PFSK-1 (cell line): ENCODE data around the gene LDAH.

Experiments used
- FOXP2 ChIP-seq: optimal IDR thresholded peaks from 2 replicates; pipeline ENCODE3; 2011; ENCODE audit warnings: borderline replicate concordance, control low read depth, inconsistent platforms; ENCODE audit not compliant: insufficient read depth; ENCODE audit errors: extremely low read length, extremely low read depth
- POLR2AphosphoS5 ChIP-seq: IDR thresholded peaks from 2 replicates; pipeline ENCODE4 v1.6.1; 2012; ENCODE audit warnings: low read depth, mild to moderate bottlenecking, control low read depth, low read length, moderate library complexity
- SIN3A ChIP-seq: IDR thresholded peaks from 2 replicates; pipeline ENCODE4 v1.6.1; 2012; ENCODE audit warnings: mild to moderate bottlenecking, low read length, moderate library complexity, borderline replicate concordance; ENCODE audit not compliant: insufficient read depth
- TAF1 ChIP-seq: IDR thresholded peaks from 2 replicates; pipeline ENCODE4 v1.6.1; 2012; ENCODE audit warnings: low read length, control low read depth, borderline replicate concordance; ENCODE audit not compliant: insufficient read depth
- TF ChIP-seq, protein P1 (sequence below), 2 experiments: IDR thresholded peaks; 2 replicates each; pipeline versions ENCODE4 v1.6.1 to v1.8.0; 2011 to 2012; ENCODE audit warnings: low read depth in 2 of 2, low read length in 2 of 2, control low read depth in 1 of 2, inconsistent platforms in 1 of 2, mild to moderate bottlenecking in 1 of 2, moderate library complexity in 1 of 2; ENCODE audit not compliant: insufficient read depth in 1 of 2

DNA sequence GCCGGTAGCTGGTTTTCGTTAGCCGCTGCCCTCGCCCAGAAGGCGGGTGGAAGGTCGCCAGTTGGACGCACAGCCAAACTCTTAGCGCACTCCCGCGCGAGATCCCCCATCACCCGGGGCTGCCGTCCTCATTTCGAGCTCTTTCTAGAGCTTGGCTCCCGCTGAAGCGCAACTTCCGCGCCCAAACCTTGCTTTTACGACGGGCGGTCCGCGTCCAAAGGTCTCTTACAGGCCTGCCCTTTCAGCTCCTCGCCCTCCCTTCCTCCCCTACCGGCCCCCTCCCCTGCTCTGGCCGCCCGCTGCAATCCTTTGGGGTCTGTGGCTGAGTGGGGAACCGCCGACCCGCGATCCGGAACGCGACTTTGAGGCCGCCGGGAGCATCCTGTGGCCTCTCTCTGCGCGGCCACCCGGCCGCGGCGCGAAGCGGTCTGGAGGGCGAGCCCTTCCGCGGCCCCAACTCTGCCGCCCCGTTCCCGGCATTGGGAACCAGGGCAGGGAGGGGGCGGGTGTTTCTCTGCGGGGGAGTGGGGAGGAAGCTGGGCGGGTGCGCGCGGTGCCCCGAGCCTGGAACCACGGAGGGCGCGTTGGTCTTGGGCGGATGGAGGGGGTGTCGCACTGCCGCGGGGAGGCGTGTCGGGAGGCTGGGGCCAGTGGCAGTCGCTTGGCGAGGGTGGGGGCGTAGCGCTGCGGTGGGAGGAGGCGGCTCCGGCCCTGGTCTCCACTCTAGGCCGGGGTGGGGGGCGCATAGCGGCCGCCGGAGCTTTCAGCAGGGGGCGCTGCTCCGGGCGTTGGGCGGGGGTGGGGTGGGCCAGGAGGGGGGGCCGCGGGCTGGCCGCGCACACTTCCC, 156.4 kb downstream of the LDAH start, which contains the start of gene GDF7:
- TF ChIP-seq FOXP2, result no peak
- TF ChIP-seq POLR2AphosphoS5, result no peak
- no peak for TF ChIP-seq TAF1
- TF ChIP-seq, protein P1, sequence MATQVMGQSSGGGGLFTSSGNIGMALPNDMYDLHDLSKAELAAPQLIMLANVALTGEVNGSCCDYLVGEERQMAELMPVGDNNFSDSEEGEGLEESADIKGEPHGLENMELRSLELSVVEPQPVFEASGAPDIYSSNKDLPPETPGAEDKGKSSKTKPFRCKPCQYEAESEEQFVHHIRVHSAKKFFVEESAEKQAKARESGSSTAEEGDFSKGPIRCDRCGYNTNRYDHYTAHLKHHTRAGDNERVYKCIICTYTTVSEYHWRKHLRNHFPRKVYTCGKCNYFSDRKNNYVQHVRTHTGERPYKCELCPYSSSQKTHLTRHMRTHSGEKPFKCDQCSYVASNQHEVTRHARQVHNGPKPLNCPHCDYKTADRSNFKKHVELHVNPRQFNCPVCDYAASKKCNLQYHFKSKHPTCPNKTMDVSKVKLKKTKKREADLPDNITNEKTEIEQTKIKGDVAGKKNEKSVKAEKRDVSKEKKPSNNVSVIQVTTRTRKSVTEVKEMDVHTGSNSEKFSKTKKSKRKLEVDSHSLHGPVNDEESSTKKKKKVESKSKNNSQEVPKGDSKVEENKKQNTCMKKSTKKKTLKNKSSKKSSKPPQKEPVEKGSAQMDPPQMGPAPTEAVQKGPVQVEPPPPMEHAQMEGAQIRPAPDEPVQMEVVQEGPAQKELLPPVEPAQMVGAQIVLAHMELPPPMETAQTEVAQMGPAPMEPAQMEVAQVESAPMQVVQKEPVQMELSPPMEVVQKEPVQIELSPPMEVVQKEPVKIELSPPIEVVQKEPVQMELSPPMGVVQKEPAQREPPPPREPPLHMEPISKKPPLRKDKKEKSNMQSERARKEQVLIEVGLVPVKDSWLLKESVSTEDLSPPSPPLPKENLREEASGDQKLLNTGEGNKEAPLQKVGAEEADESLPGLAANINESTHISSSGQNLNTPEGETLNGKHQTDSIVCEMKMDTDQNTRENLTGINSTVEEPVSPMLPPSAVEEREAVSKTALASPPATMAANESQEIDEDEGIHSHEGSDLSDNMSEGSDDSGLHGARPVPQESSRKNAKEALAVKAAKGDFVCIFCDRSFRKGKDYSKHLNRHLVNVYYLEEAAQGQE (IDR thresholded peaks at IDR 0.05; ENCODE audit: insufficient read depth in 1 of 2, low read depth in 2 of 2, low read length in 2 of 2), result no peak
- no peak for TF ChIP-seq SIN3A
